IMR-90 (cell line): ENCODE data around the gene ABL2. TPM values are rescaled to one million over a fixed set of nuclear protein-coding genes. Genes with fewer than 3 reads are reported as not detected.

ENCODE experiments used
- ATAC-seq: fragments of 200-7000 bp; cut with Tn5 transposase; 2 replicates; pipeline ENCODE4 v1.9.1; 2020; ENCODE audit warnings: low read depth, mild to moderate bottlenecking, moderate library complexity
- BruUV-seq: library from RNA; stranded (reverse); fragments of 400-500 nt; replicated peaks from 2 replicates; lab custom pipeline; 2021; lab: Mats Ljungman, UMichigan
- CTCF ChIA-PET: fragments of 300-600 bp; formaldehyde crosslinking; extraction: SDS; loops from one replicate; lab custom pipeline; 2021; ENCODE audit warnings: antibody characterized with exemption; lab: Yijun Ruan, JAX
- POLR2A ChIA-PET: fragments of 300-600 bp; sonication (Branson Sonifier 250); formaldehyde crosslinking; loops from one replicate; lab custom pipeline; 2022; ENCODE audit warnings: antibody characterized with exemption; ENCODE audit not compliant: unreplicated experiment; lab: Charles Lee
- DNase-seq: peaks from one replicate; pipeline ENCODE4 v3.0.0; 2013
- H2AFZ ChIP-seq: replicated peaks from 2 replicates; pipeline ENCODE3; 2013; ENCODE audit warnings: low read length, mild to moderate bottlenecking; ENCODE audit not compliant: poor library complexity
- H2AK5ac ChIP-seq: 2 replicates; pipeline ENCODE4 v1.6.1; 2013; ENCODE audit warnings: low read depth, low read length, inconsistent platforms
- H2AK9ac ChIP-seq: replicated peaks from 2 replicates; pipeline ENCODE3; 2013; ENCODE audit warnings: mild to moderate bottlenecking, low read depth, low read length, moderate library complexity; ENCODE audit not compliant: poor library complexity
- H2BK120ac ChIP-seq: 2 replicates; pipeline ENCODE4 v1.6.1; 2013; ENCODE audit warnings: low read depth, low read length, inconsistent platforms
- H2BK15ac ChIP-seq: 3 replicates; pipeline ENCODE4 v1.6.1; 2013; ENCODE audit warnings: low read depth, low read length, inconsistent platforms
- H2BK20ac ChIP-seq: 2 replicates; pipeline ENCODE4 v1.6.1; 2013; ENCODE audit warnings: low read depth, mild to moderate bottlenecking, inconsistent platforms, low read length, moderate library complexity
- H2BK5ac ChIP-seq: 2 replicates; pipeline ENCODE4 v1.6.1; 2013; ENCODE audit warnings: mild to moderate bottlenecking, low read depth, low read length, inconsistent platforms; ENCODE audit not compliant: poor library complexity, severe bottlenecking
- H3K14ac ChIP-seq: replicated peaks from 2 replicates; pipeline ENCODE4 v1.6.1; 2013; ENCODE audit warnings: low read depth, low read length, inconsistent platforms
- H3K18ac ChIP-seq: 2 replicates; pipeline ENCODE4 v1.6.1; 2013; ENCODE audit warnings: low read depth, low read length, control low read depth
- H3K23ac ChIP-seq: 2 replicates; pipeline ENCODE4 v1.6.1; 2013; ENCODE audit warnings: low read depth, low read length, inconsistent platforms
- H3K27ac ChIP-seq: 2 replicates; pipeline ENCODE4 v1.5.1; 2013; ENCODE audit warnings: mild to moderate bottlenecking, control low read depth, low read length; ENCODE audit not compliant: insufficient read depth
- H3K27me3 ChIP-seq: 2 replicates; pipeline ENCODE4 v1.6.1; 2013; ENCODE audit warnings: low read length; ENCODE audit not compliant: control insufficient read depth, insufficient read depth
- H3K36me3 ChIP-seq: 2 replicates; pipeline ENCODE4 v1.6.1; 2013; ENCODE audit warnings: low read length, mixed read lengths; ENCODE audit not compliant: control insufficient read depth, insufficient read depth
- H3K4ac ChIP-seq: 2 replicates; pipeline ENCODE4 v1.6.1; 2013; ENCODE audit warnings: low read depth, low read length, inconsistent platforms
- H3K4me1 ChIP-seq: 2 replicates; pipeline ENCODE4 v1.6.1; 2013; ENCODE audit warnings: low read length, mixed read lengths; ENCODE audit not compliant: control insufficient read depth, insufficient read depth
- H3K4me2 ChIP-seq: 2 replicates; pipeline ENCODE4 v1.6.1; 2013; ENCODE audit warnings: low read depth, mild to moderate bottlenecking, control low read depth, low read length, moderate library complexity
- H3K4me3 ChIP-seq: 2 replicates; pipeline ENCODE4 v1.5.1; 2013; ENCODE audit warnings: low read depth, mild to moderate bottlenecking, control low read depth, low read length, moderate library complexity; ENCODE audit not compliant: insufficient read depth
- H3K56ac ChIP-seq: 2 replicates; pipeline ENCODE4 v1.6.1; 2013; ENCODE audit warnings: low read length, inconsistent platforms; ENCODE audit not compliant: insufficient read depth; ENCODE audit errors: extremely low read depth
- H3K79me1 ChIP-seq, 2 experiments: 2 replicates each; pipeline ENCODE4 v1.6.1; 2013; ENCODE audit warnings: low read length in 2 of 2, inconsistent platforms in 1 of 2, low read depth in 1 of 2
- H3K9ac ChIP-seq: 2 replicates; pipeline ENCODE4 v1.6.1; 2013; ENCODE audit warnings: low read depth, low read length, control low read depth
- H3K9me1 ChIP-seq: 2 replicates; pipeline ENCODE4 v1.6.1; 2013; ENCODE audit warnings: low read length, inconsistent platforms; ENCODE audit not compliant: insufficient read depth
- H3K9me3 ChIP-seq: 2 replicates; pipeline ENCODE4 v1.6.1; 2013; ENCODE audit warnings: low read length; ENCODE audit not compliant: control insufficient read depth, insufficient read depth
- H4K20me1 ChIP-seq: 2 replicates; pipeline ENCODE4 v1.6.1; 2013; ENCODE audit warnings: low read length, inconsistent platforms; ENCODE audit not compliant: insufficient read depth
- H4K5ac ChIP-seq: 2 replicates; pipeline ENCODE4 v1.6.1; 2013; ENCODE audit warnings: mild to moderate bottlenecking, low read depth, low read length, control low read depth
- H4K8ac ChIP-seq, 2 experiments: 2 replicates each; pipeline ENCODE4 v1.6.1; 2013; ENCODE audit warnings: low read depth in 2 of 2, low read length in 2 of 2, control low read depth in 1 of 2, inconsistent platforms in 1 of 2
- H4K91ac ChIP-seq: 2 replicates; pipeline ENCODE4 v1.6.1; 2013; ENCODE audit warnings: low read depth, low read length, inconsistent platforms; ENCODE audit not compliant: insufficient read depth
- BHLHE40 ChIP-seq: fragments of 150-350 bp; IDR thresholded peaks from 2 replicates; pipeline ENCODE4 v1.6.1; 2016; ENCODE audit warnings: mild to moderate bottlenecking, low read depth, low read length
- CEBPB ChIP-seq: IDR thresholded peaks from 2 replicates; pipeline ENCODE4 v1.6.1; 2012; ENCODE audit warnings: low read depth, low read length, improper control_type of control experiment
- CHD1 ChIP-seq: IDR thresholded peaks from 2 replicates; pipeline ENCODE4 v1.6.1; 2012; ENCODE audit warnings: low read depth, low read length, improper control_type of control experiment
- MAFK ChIP-seq: IDR thresholded peaks from 2 replicates; pipeline ENCODE4 v1.6.1; 2012; ENCODE audit warnings: low read depth, low read length, improper control_type of control experiment
- MAZ ChIP-seq: IDR thresholded peaks from 2 replicates; pipeline ENCODE4 v1.6.1; 2012; ENCODE audit warnings: low read depth, mild to moderate bottlenecking, low read length, improper control_type of control experiment, moderate library complexity, borderline replicate concordance
- MXI1 ChIP-seq: IDR thresholded peaks from 2 replicates; pipeline ENCODE4 v1.6.1; 2012; ENCODE audit warnings: low read depth, mild to moderate bottlenecking, low read length, moderate library complexity, borderline replicate concordance
- POLR2A ChIP-seq: IDR thresholded peaks from 2 replicates; pipeline ENCODE4 v1.6.1; 2012; ENCODE audit warnings: mild to moderate bottlenecking, low read depth, low read length
- RAD21 ChIP-seq: IDR thresholded peaks from 2 replicates; pipeline ENCODE4 v1.6.1; 2012; ENCODE audit warnings: low read length, improper control_type of control experiment
- RFX5 ChIP-seq: IDR thresholded peaks from 2 replicates; pipeline ENCODE4 v1.8.0; 2012; ENCODE audit warnings: low read depth, mild to moderate bottlenecking, low read length, moderate library complexity
- SMC3 ChIP-seq: fragments of 150-350 bp; IDR thresholded peaks from 2 replicates; pipeline ENCODE4 v1.6.1; 2016; ENCODE audit warnings: low read depth, mild to moderate bottlenecking, antibody characterized with exemption, low read length, moderate library complexity
- WGBS, 2 experiments: methylation state at CpG; one replicate each; pipeline versions ENCODE4 v1.1.5 to v1.1.7; 2013; ENCODE audit warnings: missing lambda C conversion rate in 2 of 2; ENCODE audit not compliant: insufficient read length in 1 of 2; ENCODE audit errors: extremely low coverage in 2 of 2; 5-methylcytosine and 5-hydroxymethylcytosine counted together
- dilution Hi-C: fragments of 300-500 bp; cut with HindIII; formaldehyde crosslinking; loops from one replicate; pipeline ENCODE4 v1.14.3; 2018; ENCODE audit warnings: low sequenced_read_pairs; ENCODE audit not compliant: unreplicated experiment
- in situ Hi-C: fragments of 300-500 bp; cut with MboI; formaldehyde crosslinking; loops from 3 replicates; pipeline ENCODE4 v1.14.3; 2019; ENCODE audit warnings: low sequenced_read_pairs, inconsistent platforms, mixed read lengths
- intact Hi-C: fragments of 100-400 bp; cut with micrococcal nuclease; formaldehyde crosslinking; loops from 2 replicates; pipeline ENCODE4 v1.10.0; 2022
- polyA plus RNA-seq, 3 experiments: library from polyadenylated mRNA; depleted of rRNA; stranded (reverse); fragments of >200 nt; gene quantifications; 2 replicates each; pipeline ENCODE4 v1.2.3, GENCODE V29; 2012; ENCODE audit warnings: low replicate concordance in 1 of 3
- total RNA-seq: library from RNA; depleted of rRNA; stranded (reverse); fragments of >200 nt; gene quantifications from 2 replicates; pipeline ENCODE4 v1.2.3, GENCODE V29; 2012
- TF ChIP-seq, protein P1 (sequence below): fragments of 150-350 bp; IDR thresholded peaks from 2 replicates; pipeline ENCODE4 v1.6.1; 2016; ENCODE audit warnings: low read depth, mild to moderate bottlenecking, low read length, moderate library complexity, borderline replicate concordance

The ABL2 gene
- total and polyA plus RNA-seq, 2 of the 4 experiments (the other 2 are of a cell fraction): 9.7 to 110 TPM

GRCh38 chr1:179262183-179262582, 32.7 kb upstream of the ABL2 start:
- H3K9me1 ChIP-seq: no peaks in the 10 kb centered on the region
- H3K9ac ChIP-seq: no peak overlapping the region
- H2BK15ac ChIP-seq: no peak overlapping the region
- dilution Hi-C loops: no loop called here
- no peak overlapping the region for H3K4ac ChIP-seq
- ChIA-PET CTCF (interaction anchor here (1.0 kb wide), 1 partner anchor 113 kb away, joined by 3 read pairs; no protein-coding TSS in a partner anchor), POLR2A (no interaction called here)
- H2BK20ac ChIP-seq: no peak overlapping the region
- no peaks in the 10 kb centered on the region for H3K36me3 ChIP-seq
- intact Hi-C loops: no loop called here
- no TSS peak for BruUV-seq
- no peaks in the 10 kb centered on the region for H3K9me3 ChIP-seq
- no peak overlapping the region for H3K14ac ChIP-seq
- H3K18ac ChIP-seq: no peak overlapping the region
- WGBS, 2 experiments: no CpG with 5 or more reads among the region's 1 CpG
- no peaks in the 10 kb centered on the region for H4K20me1 ChIP-seq
- in situ Hi-C loops: loop anchor here (25.0 kb wide), 1 partner anchor 325 kb away; the partner anchor contains the start of genes NPHS2 and TDRD5
- ATAC-seq (no peak), DNase-seq (no peak)
- H3K4me1 ChIP-seq: no peaks in the 10 kb centered on the region
- TF ChIP-seq RFX5 (no peak), CHD1 (no peak), MAFK (no peak), MXI1 (no peak), POLR2A (no peak), MAZ (no peak), CEBPB (no peak), BHLHE40 (no peak), SMC3 (no peak), RAD21 (no peak)
- TF ChIP-seq, protein P1, sequence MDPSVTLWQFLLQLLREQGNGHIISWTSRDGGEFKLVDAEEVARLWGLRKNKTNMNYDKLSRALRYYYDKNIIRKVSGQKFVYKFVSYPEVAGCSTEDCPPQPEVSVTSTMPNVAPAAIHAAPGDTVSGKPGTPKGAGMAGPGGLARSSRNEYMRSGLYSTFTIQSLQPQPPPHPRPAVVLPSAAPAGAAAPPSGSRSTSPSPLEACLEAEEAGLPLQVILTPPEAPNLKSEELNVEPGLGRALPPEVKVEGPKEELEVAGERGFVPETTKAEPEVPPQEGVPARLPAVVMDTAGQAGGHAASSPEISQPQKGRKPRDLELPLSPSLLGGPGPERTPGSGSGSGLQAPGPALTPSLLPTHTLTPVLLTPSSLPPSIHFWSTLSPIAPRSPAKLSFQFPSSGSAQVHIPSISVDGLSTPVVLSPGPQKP: no peak
- no peak overlapping the region for H2BK5ac ChIP-seq
- no peak overlapping the region for H4K91ac ChIP-seq
- H2AK5ac ChIP-seq: no peak overlapping the region
- no peaks in the 10 kb centered on the region for H3K79me1 ChIP-seq
- no peak overlapping the region for H3K56ac ChIP-seq
- no peak overlapping the region for H4K8ac ChIP-seq
- H3K27me3 ChIP-seq: 0 out of 2 replicates have a peak, but pooled peaks cover 2% of the 10 kb centered on the region
- H3K27ac ChIP-seq: no peak overlapping the region
- H2AFZ ChIP-seq: no peak overlapping the region
- no peak overlapping the region for H2BK120ac ChIP-seq
- H4K5ac ChIP-seq: no peak overlapping the region
- no peak overlapping the region for H3K23ac ChIP-seq
- no peak overlapping the region for H2AK9ac ChIP-seq
- H3K4me3 ChIP-seq: no peak overlapping the region
- H3K4me2 ChIP-seq: no peak overlapping the region
